Gastrocnemius medialis (tissue), 4 donors: ENCODE measurements around the gene RACK1.

Experiments used
- POLR2A ChIP-seq, 2 donors: fragments of 450-650 bp; IDR thresholded peaks; one replicate each; pipeline ENCODE4 v1.6.1; 2017; ENCODE audit warnings: antibody characterized with exemption in 2 of 2, mild to moderate bottlenecking in 2 of 2, moderate library complexity in 2 of 2
- TF ChIP-seq, protein P1 (sequence below), 5 experiments: fragments of 450-650 bp in 3 of 5; fragments of 200-600 bp in 2 of 5; sonication (generic) in 2 of 5; IDR thresholded peaks in 4 of 5; conservative IDR thresholded peaks in 1 of 5; 1 replicate in 4 of 5; 2 replicates in 1 of 5; pipeline ENCODE4 v1.5.1; 2016 to 2019; ENCODE audit warnings: antibody characterized with exemption in 5 of 5, mild to moderate bottlenecking in 3 of 5, moderate library complexity in 3 of 5

DNA sequence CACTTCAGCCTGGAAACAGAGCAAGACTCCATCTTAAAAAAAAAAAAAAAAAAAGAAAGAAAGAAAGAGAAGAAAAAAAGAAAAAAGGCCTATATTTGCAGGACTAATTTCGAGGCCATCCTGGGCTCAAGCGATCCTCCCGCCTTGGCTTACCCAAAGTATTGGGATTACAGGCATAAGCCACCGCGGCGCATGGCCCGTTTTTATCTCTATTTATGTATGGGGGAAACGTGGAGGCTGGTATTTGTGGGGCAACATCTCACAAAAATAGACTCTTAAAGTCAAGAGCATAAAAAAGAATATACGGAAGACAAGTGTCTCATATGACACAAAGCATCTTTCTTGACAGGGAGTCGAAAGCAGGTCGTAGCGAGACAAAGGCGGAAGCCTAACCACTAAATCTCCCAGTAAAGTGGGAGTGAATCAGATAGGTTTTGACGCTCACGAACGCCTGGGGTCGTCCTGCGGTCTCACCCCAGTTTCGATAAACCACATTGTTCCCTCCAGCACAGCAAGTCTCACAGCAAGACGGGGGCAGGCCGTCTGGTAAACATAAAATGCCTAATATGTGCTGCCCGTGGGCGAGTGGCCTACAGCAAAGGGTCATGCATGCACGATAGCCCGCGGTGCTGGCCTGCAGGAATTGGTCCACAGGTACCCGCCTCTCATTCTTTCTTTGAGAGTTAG lies 22.5 kb downstream of the RACK1 start:
- TF ChIP-seq, protein P1, sequence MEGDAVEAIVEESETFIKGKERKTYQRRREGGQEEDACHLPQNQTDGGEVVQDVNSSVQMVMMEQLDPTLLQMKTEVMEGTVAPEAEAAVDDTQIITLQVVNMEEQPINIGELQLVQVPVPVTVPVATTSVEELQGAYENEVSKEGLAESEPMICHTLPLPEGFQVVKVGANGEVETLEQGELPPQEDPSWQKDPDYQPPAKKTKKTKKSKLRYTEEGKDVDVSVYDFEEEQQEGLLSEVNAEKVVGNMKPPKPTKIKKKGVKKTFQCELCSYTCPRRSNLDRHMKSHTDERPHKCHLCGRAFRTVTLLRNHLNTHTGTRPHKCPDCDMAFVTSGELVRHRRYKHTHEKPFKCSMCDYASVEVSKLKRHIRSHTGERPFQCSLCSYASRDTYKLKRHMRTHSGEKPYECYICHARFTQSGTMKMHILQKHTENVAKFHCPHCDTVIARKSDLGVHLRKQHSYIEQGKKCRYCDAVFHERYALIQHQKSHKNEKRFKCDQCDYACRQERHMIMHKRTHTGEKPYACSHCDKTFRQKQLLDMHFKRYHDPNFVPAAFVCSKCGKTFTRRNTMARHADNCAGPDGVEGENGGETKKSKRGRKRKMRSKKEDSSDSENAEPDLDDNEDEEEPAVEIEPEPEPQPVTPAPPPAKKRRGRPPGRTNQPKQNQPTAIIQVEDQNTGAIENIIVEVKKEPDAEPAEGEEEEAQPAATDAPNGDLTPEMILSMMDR (IDR thresholded peaks at IDR 0.05 in 4 of 5, conservative IDR thresholded peaks at IDR 0.05 in 1 of 5): no peak
- no peak for TF ChIP-seq POLR2A (IDR thresholded peaks at IDR 0.05)
